Keratinocyte (primary cell): ENCODE data around the gene USP31.

Experiments
- EZH2 ChIP-seq: IDR thresholded peaks from one replicate; pipeline ENCODE4 v1.6.1; 2012; ENCODE audit warnings: inconsistent platforms, mild to moderate bottlenecking, low read length, moderate library complexity
- TF ChIP-seq, protein P1 (sequence below), 3 experiments: IDR thresholded peaks in 1 of 3; conservative IDR thresholded peaks in 1 of 3; optimal IDR thresholded peaks in 1 of 3; 2 replicates in 2 of 3; 3 replicates in 1 of 3; pipeline versions ENCODE3 to v1.5.1; 2011; ENCODE audit warnings: low read length in 3 of 3, mild to moderate bottlenecking in 3 of 3, moderate library complexity in 2 of 3, control low read depth in 1 of 3, inconsistent platforms in 1 of 3; ENCODE audit not compliant: insufficient read depth in 2 of 3; ENCODE audit errors: extremely low read depth in 1 of 3

DNA sequence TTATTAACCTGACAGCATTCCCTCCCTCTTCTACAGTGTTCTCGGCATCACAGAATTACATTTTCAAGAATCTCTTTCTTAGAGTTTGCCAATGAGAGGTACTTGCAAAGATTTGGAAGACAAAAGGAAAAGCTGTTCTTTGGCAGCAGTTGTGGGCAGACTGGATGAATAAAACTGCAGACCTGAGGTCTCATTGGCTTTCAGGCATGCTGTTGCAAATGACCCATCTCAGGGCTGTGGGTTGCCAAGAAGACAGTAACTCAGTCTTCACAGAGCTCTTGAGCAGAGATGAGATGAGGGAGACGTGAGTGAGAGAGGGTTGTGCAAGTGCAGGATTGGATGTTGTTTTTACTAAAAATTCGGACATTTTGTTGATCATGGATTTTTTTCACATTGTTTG is 11.3 kb upstream of the USP31 start:
- TF ChIP-seq EZH2, result no peak
- TF ChIP-seq, protein P1, sequence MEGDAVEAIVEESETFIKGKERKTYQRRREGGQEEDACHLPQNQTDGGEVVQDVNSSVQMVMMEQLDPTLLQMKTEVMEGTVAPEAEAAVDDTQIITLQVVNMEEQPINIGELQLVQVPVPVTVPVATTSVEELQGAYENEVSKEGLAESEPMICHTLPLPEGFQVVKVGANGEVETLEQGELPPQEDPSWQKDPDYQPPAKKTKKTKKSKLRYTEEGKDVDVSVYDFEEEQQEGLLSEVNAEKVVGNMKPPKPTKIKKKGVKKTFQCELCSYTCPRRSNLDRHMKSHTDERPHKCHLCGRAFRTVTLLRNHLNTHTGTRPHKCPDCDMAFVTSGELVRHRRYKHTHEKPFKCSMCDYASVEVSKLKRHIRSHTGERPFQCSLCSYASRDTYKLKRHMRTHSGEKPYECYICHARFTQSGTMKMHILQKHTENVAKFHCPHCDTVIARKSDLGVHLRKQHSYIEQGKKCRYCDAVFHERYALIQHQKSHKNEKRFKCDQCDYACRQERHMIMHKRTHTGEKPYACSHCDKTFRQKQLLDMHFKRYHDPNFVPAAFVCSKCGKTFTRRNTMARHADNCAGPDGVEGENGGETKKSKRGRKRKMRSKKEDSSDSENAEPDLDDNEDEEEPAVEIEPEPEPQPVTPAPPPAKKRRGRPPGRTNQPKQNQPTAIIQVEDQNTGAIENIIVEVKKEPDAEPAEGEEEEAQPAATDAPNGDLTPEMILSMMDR (optimal IDR thresholded peaks at IDR 0.05 in 1 of 3, IDR thresholded peaks at IDR 0.05 in 1 of 3, conservative IDR thresholded peaks at IDR 0.05 in 1 of 3; ENCODE audit: extremely low read depth in 1 of 3, insufficient read depth in 2 of 3, low read length in 3 of 3), result no peak
